Measurements from ENCODE around the gene TAF4.

Gene TAF4

GRCh38 chr20:61932199-61932592, 133.5 kb downstream of the TAF4 start:
- no peak for DNase-seq (ENCODE audit: low spot score)

GRCh38 chr20:61931476-61932198, 134.0 kb downstream of the TAF4 start:
- DNase-seq (ENCODE audit: low spot score), result no peak

- DNase-seq (ENCODE audit: low spot score), result no peak
Observed at GRCh38 chr20:61930776-61931475, 134.8 kb downstream of the TAF4 start.

GRCh38 chr20:61929971-61930666, 135.6 kb downstream of the TAF4 start:
- no peak for DNase-seq (ENCODE audit: low spot score)

- no peak for DNase-seq (ENCODE audit: low spot score)
Observed at GRCh38 chr20:61929561-61929960, 136.1 kb downstream of the TAF4 start.

GRCh38 chr20:61927826-61928541, 137.7 kb downstream of the TAF4 start:
- no peak for DNase-seq (ENCODE audit: low spot score)

GRCh38 chr20:61927193-61927825, 138.4 kb downstream of the TAF4 start:
- no peak for DNase-seq (ENCODE audit: low spot score)

GRCh38 chr20:61926796-61927192, 138.9 kb downstream of the TAF4 start:
- no peak for DNase-seq (ENCODE audit: low spot score)

GRCh38 chr20:61926253-61926613, 139.4 kb downstream of the TAF4 start:
- no peak for DNase-seq (ENCODE audit: low spot score)

- DNase-seq (ENCODE audit: low spot score), result no peak
Observed at GRCh38 chr20:61925555-61926252, 140.0 kb downstream of the TAF4 start.

- no peak for DNase-seq (ENCODE audit: low spot score)
Observed at GRCh38 chr20:61924858-61925554, 140.7 kb downstream of the TAF4 start.

Measured in hematopoietic multipotent progenitor cell treated with erythropoietin and hydrocortisone succinate and interleukin-3 and kit ligand, for 17 days (in vitro differentiated cells).